Measurements from ENCODE around the gene PCDHA10. TPM values are rescaled to one million over a fixed set of nuclear protein-coding genes. Genes with fewer than 3 reads are reported as not detected.

The PCDHA10 gene
- total and polyA plus RNA-seq, 2 of the 4 experiments (the other 2 are of a cell fraction), result under 0.01 to 0.02 TPM

- Histone ChIP-seq H3K9me3 (ENCODE audit: control insufficient read depth, insufficient read depth, low read length) (peaks cover 23% of the 10 kb centered on the region), H2BK5ac (ENCODE audit: low read depth, low read length, poor library complexity, severe bottlenecking) (no peak overlapping the region), H3K9ac (ENCODE audit: low read depth, low read length) (no peak overlapping the region), H4K5ac (ENCODE audit: low read depth, low read length) (no peak overlapping the region), H2BK20ac (ENCODE audit: low read depth, low read length) (no peak overlapping the region), H2BK15ac (ENCODE audit: low read depth, low read length) (no peak overlapping the region), H3K14ac (replicated peaks; ENCODE audit: low read depth, low read length) (no peak overlapping the region), H3K36me3 (ENCODE audit: control insufficient read depth, insufficient read depth, low read length) (no peaks in the 10 kb centered on the region), H3K27ac (ENCODE audit: insufficient read depth, low read length) (no peak overlapping the region), H3K9me1 (ENCODE audit: insufficient read depth, low read length) (no peaks in the 10 kb centered on the region), H4K91ac (ENCODE audit: insufficient read depth, low read depth, low read length) (no peak overlapping the region), H4K20me1 (ENCODE audit: insufficient read depth, low read length) (no peaks in the 10 kb centered on the region), H3K18ac (ENCODE audit: low read depth, low read length) (no peak overlapping the region), H3K4ac (ENCODE audit: low read depth, low read length) (no peak overlapping the region), H2AK9ac (replicated peaks; ENCODE audit: low read depth, low read length, poor library complexity) (no peak overlapping the region), H3K4me2 (ENCODE audit: low read depth, low read length) (no peak overlapping the region), H3K4me3 (ENCODE audit: insufficient read depth, low read depth, low read length) (no peak overlapping the region), H3K56ac (ENCODE audit: extremely low read depth, insufficient read depth, low read length) (no peak overlapping the region), H3K4me1 (ENCODE audit: control insufficient read depth, insufficient read depth, low read length) (no peaks in the 10 kb centered on the region), H3K23ac (ENCODE audit: low read depth, low read length) (no peak overlapping the region), H4K8ac (ENCODE audit: low read depth in 2 of 2, low read length in 2 of 2) (no peak overlapping the region), H3K27me3 (ENCODE audit: control insufficient read depth, insufficient read depth, low read length) (no peaks in the 10 kb centered on the region), H3K79me1 (ENCODE audit: low read depth in 1 of 2, low read length in 2 of 2) (no peaks in the 10 kb centered on the region), H2BK120ac (ENCODE audit: low read depth, low read length) (no peak overlapping the region), H2AK5ac (ENCODE audit: low read depth, low read length) (no peak overlapping the region), H2AFZ (replicated peaks; ENCODE audit: low read length, poor library complexity) (no peak overlapping the region)
- BruUV-seq (replicated peaks), result no TSS peak
- TF ChIP-seq POLR2A (IDR thresholded peaks at IDR 0.05; ENCODE audit: low read depth, low read length), result no peak
- no peak for TF ChIP-seq MXI1 (IDR thresholded peaks at IDR 0.05; ENCODE audit: borderline replicate concordance, low read depth, low read length)
- 51% methylated on average over 20 of the region's 41 CpGs; no CpG with 5 or more reads in 1 of the 2 experiments for WGBS, 2 experiments (ENCODE audit: extremely low coverage in 2 of 2, insufficient read length in 1 of 2)
- ChIA-PET CTCF (no interaction called here), POLR2A (ENCODE audit: unreplicated experiment) (no interaction called here)
- intact Hi-C loops (cut with micrococcal nuclease) (no loop called here), dilution Hi-C loops (cut with HindIII; ENCODE audit: low sequenced_read_pairs, unreplicated experiment) (no loop called here), in situ Hi-C loops (cut with MboI; ENCODE audit: low sequenced_read_pairs) (no loop called here)
- DNase-seq (no peak), ATAC-seq (ENCODE audit: low read depth) (no peak)
These were observed 27.7 kb downstream of the PCDHA10 start for GRCh38 chr5:140883373-140883772.
